K562 treated with DMSO at 1 percent for 12 hours (cell line): ENCODE data around the gene TMX2. TPM values are rescaled to one million over a fixed set of nuclear protein-coding genes. Genes with fewer than 3 reads are reported as not detected.

Experiments
- total RNA-seq: library from RNA; unstranded; fragments of 300-600 nt; gene quantifications from 2 replicates; pipeline ENCODE4 v1.2.3, GENCODE V29; 2022; ENCODE audit not compliant: insufficient read depth

The TMX2 gene, protein sequence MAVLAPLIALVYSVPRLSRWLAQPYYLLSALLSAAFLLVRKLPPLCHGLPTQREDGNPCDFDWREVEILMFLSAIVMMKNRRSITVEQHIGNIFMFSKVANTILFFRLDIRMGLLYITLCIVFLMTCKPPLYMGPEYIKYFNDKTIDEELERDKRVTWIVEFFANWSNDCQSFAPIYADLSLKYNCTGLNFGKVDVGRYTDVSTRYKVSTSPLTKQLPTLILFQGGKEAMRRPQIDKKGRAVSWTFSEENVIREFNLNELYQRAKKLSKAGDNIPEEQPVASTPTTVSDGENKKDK
- total RNA-seq, result 79.3 and 120 TPM in 2 replicates

DNA sequence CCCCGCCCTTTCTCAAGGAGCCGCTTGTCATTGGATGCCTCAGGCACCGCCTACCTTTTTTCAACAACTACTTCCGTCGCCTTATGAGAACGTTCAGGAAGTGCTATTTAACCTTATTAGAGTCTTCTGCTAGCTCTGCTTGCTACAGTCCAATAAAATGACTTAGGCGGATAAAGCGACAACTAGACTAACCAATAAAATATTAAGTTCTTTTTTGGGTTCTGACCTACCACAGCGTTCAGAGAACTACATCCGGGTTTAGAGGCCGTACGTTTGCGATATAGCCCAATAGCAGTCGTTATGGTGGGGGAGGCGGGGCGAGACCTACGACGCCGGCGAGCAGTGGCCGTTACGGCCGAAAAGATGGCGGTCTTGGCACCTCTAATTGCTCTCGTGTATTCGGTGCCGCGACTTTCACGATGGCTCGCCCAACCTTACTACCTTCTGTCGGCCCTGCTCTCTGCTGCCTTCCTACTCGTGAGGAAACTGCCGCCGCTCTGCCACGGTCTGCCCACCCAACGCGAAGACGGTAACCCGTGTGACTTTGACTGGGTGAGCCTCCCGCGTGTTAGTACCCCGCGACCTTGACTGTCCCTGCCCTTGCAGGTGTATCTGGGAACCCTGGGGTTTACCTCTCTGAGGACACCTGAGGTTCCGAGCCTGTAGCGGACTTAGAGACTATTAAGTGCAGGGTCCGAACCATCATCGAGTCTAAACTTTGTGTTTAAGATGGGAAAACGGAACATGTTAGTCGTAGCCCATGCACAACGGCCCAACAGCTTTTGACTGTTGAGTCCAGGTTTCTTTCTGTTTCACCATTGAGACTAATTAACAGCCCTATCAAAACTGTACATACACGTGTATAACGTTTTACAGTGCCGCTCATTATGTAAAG is at the start of gene TMX2:
Gene TMX2, plus strand, starts transcription at position 338 of the 895 bp plus-strand sequence. Its CDS starts 26 bp downstream, at position 364.

DNA sequence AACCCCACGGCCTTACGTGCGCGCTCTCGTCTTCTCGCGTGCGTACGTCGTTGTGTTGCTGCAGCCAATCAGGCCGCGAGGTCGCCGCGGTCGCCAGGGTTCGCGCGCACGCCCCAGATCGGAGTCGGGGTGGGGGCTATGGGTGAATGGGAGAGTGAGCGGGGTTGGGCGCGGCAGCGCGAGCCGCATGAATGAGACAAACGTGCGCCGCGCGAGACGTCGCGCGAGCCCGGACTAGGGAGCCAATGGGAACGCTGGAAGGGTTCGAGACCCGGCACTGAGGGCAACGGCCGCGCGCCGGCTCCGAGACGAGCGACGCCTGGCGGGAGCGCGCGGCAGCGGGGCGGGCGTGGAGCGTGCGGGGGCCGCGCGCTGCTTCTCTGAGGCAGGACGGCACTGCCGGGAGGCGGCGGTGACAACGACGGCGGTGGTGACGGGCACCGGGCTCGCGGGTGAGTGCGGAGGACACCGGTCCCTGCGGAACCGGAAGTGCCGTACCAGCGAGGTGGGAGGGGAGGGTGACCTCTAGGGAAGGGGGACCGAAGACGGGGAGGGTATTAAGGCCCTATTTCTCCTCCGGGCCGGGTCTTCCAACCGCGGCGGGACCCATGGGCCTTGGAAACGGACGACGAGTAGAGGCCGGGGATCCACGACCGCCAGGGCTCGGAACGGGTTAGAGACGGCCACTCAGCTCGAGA is 44.5 kb upstream of the TMX2 start, which contains the start of gene ZDHHC5:
Gene ZDHHC5, plus strand, starts transcription at position 379 of the 698 bp plus-strand sequence. CDS start 4,977 bp downstream, outside the sequence.

DNA sequence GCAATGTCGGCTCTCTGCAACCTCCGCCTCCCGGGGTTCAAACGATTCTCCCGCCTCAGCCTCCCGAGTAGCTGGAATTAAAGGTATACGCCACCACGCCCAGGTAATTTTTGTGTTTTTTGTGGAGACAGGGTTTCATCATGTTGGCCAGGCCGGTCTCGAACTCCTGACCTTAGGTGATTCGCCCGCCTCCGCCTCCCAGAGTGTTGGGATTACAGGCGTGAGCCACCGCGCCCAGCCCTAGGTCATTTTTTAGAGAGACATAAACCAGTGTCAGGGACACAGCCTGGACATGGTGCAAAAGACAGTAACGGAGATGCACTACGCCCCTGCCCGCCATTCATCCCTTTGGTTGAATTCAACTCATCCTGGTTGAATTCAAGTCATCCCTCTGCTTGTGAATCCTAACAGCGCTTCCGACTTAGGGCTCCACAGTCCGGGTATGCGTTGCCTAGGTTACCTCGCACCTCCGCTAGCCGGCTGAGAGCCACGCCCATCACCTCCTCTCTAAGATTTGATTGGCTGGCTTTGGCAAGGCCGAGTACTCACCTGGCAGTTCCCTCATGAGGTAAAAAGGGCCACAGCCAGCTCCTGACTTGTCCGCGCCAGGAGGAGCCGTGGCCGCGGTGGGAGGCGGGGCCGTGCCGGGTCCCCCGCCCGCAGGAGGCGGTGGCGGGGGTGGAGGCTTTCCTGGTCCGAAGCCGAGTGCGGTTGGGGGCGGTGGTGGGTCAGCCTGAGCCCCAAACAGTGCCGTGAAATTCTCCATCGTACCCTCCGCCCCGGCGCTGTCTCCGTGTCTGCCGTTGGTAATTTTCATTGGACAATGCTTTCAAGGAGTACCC is 758 bp upstream of the TMX2 start, which contains the start of gene MED19:
Gene MED19, minus strand, starts transcription at position 802 of the 842 bp plus-strand sequence. Its CDS starts 36 bp downstream, at position 766.

DNA sequence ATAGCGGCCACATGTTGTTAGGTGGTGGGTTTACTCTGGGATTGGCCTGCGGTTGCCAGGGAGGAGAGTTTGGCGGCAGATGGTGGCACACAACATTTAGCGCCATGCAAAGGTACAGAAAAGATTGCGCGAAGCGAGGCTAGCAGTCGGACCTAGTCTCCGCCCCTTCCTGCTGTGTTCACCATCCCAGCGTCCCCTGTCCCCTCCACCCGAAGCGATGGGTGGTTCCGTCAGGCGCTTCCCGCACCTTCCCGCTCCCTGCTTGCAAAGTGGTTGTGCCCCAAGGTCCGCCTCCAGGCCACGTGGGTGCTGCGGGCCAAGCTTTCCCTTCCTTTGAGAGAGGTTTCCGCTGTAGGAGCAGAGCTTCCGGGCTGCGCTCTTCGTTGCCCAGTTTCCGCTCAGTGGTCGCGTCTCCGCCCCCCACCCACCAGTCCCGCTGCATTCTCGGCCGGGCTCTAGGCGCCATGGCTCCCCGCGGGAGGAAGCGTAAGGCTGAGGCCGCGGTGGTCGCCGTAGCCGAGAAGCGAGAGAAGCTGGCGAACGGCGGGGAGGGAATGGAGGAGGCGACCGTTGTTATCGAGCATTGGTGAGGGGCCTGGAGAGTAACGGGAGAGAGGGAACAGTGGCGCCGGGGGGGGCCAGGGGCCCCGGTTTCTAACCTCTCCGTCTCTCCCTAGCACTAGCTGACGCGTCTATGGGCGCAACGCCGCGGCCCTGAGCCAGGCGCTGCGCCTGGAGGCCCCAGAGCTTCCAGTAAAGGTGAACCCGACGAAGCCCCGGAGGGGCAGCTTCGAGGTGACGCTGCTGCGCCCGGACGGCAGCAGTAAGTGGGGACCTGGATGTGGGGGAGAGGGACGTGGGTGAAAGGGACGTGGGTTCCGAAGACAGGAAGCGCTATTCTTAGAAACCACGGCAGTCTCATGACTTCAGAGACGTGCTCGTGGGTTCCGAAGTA is 29.0 kb downstream of the TMX2 start, which contains the start of gene SELENOH:
Gene SELENOH, plus strand, starts transcription at position 360 of the 955 bp plus-strand sequence. Its CDS starts 105 bp downstream, at position 465.

DNA sequence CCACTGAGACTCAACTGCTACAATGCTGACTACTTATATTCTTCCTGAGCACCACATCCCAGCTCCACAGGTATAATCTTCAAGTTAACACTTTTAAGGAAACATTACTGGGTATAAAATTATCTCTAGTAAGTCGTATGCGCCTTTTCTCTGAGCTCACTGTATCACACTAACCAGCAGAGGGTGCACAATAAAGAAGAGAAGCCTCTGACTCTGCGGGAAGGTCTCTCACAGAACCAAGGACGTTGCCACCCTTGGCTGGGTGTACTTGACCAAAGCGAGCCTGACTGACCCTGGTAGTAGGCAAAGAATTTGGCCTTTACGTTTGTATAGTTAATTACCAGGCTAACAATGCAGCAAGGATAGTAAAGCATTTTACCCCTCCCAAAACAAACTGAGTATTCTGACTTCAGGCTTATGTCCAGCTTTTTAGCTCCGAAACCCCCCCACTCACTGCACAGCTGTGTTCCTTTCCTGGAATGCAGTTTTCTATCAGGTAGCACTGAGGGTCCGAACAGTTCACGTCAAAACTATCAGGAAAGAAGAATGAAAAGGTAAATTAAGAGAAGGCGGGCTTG is 39.4 kb downstream of the TMX2 start, which contains the start of gene BTBD18:
Gene BTBD18, minus strand, starts transcription at position 144 of the 578 bp plus-strand sequence. CDS start 631 bp downstream, outside the sequence.

DNA sequence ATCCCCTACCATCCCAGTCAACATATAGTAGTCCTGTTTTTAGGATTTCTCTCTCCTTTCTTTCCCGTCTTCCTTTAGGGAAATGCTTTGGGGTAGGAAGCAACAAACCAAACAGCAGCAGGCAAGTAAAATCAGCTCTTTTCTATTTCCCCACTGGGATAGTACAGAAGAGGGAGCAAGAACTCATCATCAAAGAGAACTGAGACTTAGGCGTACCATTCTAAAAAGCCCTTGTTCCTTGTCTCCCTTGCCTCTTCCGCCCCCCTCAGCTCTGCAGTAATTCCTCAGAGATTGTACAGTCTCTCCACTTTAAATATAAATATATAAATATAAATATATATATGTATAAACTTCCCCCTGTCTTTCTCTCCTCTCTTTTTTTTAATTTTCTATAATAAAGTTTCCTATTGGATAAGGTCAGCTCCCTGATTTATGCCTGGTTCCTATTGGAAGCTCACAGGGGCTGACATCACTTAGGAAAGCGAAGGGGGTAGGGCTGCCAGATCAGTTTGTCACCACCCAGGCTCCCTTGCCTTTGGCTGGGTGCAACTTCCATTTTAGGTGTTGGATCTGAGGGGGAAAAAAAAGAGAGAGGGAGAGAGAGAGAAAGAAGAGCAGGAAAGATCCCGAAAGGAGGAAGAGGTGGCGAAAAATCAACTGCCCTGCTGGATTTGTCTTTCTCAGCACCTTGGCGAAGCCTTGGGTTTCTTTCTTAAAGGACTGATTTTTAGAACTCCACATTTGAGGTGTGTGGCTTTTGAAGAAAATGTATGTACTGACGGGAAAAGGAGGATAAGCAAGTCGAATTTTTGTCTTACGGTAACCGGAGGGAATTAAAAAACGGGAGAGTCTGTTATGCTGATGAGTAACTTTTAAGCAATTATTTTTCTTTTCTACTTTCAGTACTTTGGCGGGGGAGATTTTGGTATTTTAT is 49.2 kb downstream of the TMX2 start, which contains the start of gene CTNND1:
Gene CTNND1, plus strand, starts transcription at position 502 of the 934 bp plus-strand sequence. CDS start 29,677 bp downstream, outside the sequence.

Other genes with a start within 250 kb of the TMX2 start
- 60.4 and 87.0 TPM in 2 replicates for gene SLC43A1, start 196.9 kb upstream of the TMX2 start, total RNA-seq
- 40.3 and 58.1 TPM in 2 replicates for gene TIMM10, start 181.8 kb upstream of the TMX2 start, total RNA-seq
- 1.1 TPM in 1 of 2 replicates, not detected in the other for gene SMTNL1, start 175.0 kb upstream of the TMX2 start, total RNA-seq
- gene UBE2L6, start 144.9 kb upstream of the TMX2 start, total RNA-seq, result 84.8 and 114 TPM in 2 replicates
- 0.51 and 1.3 TPM in 2 replicates for gene SERPING1, start 114.9 kb upstream of the TMX2 start, total RNA-seq
- 2.2 and 2.5 TPM in 2 replicates for gene YPEL4, start 62.7 kb upstream of the TMX2 start, total RNA-seq
- 19.8 and 22.4 TPM in 2 replicates for gene CLP1, start 54.8 kb upstream of the TMX2 start, total RNA-seq
- gene ZDHHC5, start 44.5 kb upstream of the TMX2 start, total RNA-seq, result 16.0 and 39.7 TPM in 2 replicates
- gene MED19, start 378 bp upstream of the TMX2 start, total RNA-seq, result 25.1 and 26.8 TPM in 2 replicates
- 211 and 362 TPM in 2 replicates for gene SELENOH, start 28.9 kb downstream of the TMX2 start, total RNA-seq
- not detected in 2 replicates for gene BTBD18, start 39.2 kb downstream of the TMX2 start, total RNA-seq
- gene CTNND1, start 49.2 kb downstream of the TMX2 start, total RNA-seq, result 18.7 and 65.0 TPM in 2 replicates